Upper lobe of left lung (tissue), 6 donors: ENCODE data around the gene WDR90. TPM values are rescaled to one million over a fixed set of nuclear protein-coding genes. Genes with fewer than 3 reads are reported as not detected.

ENCODE experiments used
- ATAC-seq, 2 donors: fragments of 200-7000 bp; cut with Tn5 transposase; one replicate each; pipeline ENCODE4 v1.9.1; 2022; ENCODE audit warnings: mild to moderate bottlenecking in 2 of 2, moderate library complexity in 2 of 2; ENCODE audit not compliant: low FRiP score in 2 of 2
- DNase-seq, 2 donors: peaks; one replicate each; pipeline ENCODE4 v3.0.0-alpha.2; 2019 to 2020
- H3K27ac ChIP-seq, 4 donors: fragments of 200-600 bp; sonication (generic); one replicate each; pipeline ENCODE4 v1.5.1; 2016 to 2019
- H3K27me3 ChIP-seq, 4 donors: fragments of 200-600 bp; sonication (generic); one replicate each; pipeline ENCODE4 v1.5.1; 2017 to 2019
- H3K36me3 ChIP-seq, 4 donors: fragments of 200-600 bp; sonication (generic); one replicate each; pipeline ENCODE4 v1.5.1; 2016 to 2019
- H3K4me1 ChIP-seq, 4 donors: fragments of 200-600 bp; sonication (generic); one replicate each; pipeline ENCODE4 v1.5.1; 2018 to 2019
- H3K4me3 ChIP-seq, 4 donors: fragments of 200-600 bp; sonication (generic); one replicate each; pipeline ENCODE4 v1.5.1; 2017 to 2019; ENCODE audit warnings: mild to moderate bottlenecking in 2 of 4, moderate library complexity in 1 of 4
- H3K9me3 ChIP-seq, 4 donors: fragments of 200-600 bp; sonication (generic); one replicate each; pipeline ENCODE4 v1.5.1; 2018 to 2019
- EP300 ChIP-seq, 4 donors: sonication (generic); formaldehyde crosslinking; IDR thresholded peaks; one replicate each; pipeline ENCODE4 v1.5.1; 2017; ENCODE audit warnings: antibody characterized with exemption in 4 of 4, control low read depth in 2 of 4
- POLR2A ChIP-seq, 4 donors: fragments of 450-650 bp; IDR thresholded peaks; one replicate each; pipeline ENCODE4 v1.5.1; 2016 to 2017; ENCODE audit warnings: antibody characterized with exemption in 4 of 4, mild to moderate bottlenecking in 2 of 4
- POLR2AphosphoS5 ChIP-seq, 2 donors: sonication (generic); formaldehyde crosslinking; IDR thresholded peaks; one replicate each; pipeline ENCODE4 v1.5.1; 2017; ENCODE audit warnings: antibody characterized with exemption in 2 of 2
- WGBS, 2 donors: methylation state at CpG; one replicate each; pipeline ENCODE4 v1.1.5; 2017 to 2018; 5-methylcytosine and 5-hydroxymethylcytosine counted together
- total RNA-seq, 6 donors: library from RNA; depleted of rRNA in 4 of 6; stranded (reverse); fragments of >200 nt in 4 of 6; gene quantifications; one replicate each; pipeline versions ENCODE4 v1.1.0 to v1.2.1, GENCODE V29; 2016 to 2021
- TF ChIP-seq, protein P1 (sequence below), 6 experiments: fragments of 450-650 bp in 4 of 6; fragments of 200-600 bp in 2 of 6; sonication (generic) in 2 of 6; IDR thresholded peaks; one replicate each; pipeline ENCODE4 v1.5.1; 2016 to 2019; ENCODE audit warnings: antibody characterized with exemption in 6 of 6
- donor health status: DM: no; HTN: no; CAD: no; lungs with moderate emphysema.
- donor health status: DM: no; HTN: yes; CAD: no; lungs with severe emphysema.

The WDR90 gene
- total RNA-seq, 6 donors from 2014 or later = 18.8 to 174 (median 34.1) TPM

DNA sequence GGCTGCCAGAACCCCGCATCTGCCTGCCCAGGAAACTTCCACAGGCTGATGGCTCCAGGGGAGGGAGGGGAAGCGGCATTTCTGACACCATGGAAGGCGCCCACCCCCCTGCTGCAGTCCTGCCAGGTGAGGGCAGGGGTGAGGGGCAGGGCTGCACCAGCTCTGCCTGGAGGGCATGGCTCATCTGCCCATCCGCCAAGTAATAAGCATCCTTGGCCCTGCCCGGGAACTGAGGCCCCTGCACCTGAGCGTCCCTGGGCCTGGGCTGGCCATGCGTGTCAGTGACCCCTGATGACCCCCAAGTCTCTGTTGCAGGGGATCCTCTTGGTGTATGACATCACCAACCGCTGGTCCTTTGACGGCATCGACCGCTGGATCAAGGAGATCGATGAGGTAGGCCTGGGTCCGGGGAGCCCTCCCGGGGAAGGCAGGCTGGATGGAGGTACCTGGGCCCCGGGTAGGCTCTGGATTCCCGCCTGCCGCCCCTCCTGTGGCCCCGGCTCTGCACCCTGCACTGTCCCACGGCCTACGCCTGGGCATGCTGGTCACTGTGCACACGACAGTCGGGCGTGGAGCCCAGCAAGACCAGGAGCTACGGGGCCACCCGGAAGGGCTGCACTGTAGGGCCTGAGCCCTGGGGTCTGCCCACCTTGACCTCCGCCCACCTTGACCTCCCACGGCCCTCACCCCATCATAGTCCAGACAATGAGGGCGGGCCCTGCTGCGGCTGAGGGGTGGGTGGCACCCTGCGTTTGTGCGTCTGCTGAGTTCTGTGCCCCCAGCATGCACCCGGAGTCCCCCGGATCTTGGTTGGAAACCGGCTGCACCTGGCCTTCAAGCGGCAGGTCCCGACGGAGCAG is 23.8 kb upstream of the WDR90 start:
- 96 to 100% methylated on average over 2 to 22 of the region's 37 CpGs for WGBS, 2 donors
- ATAC-seq (no peak), DNase-seq (peak in 1 of 2 donors; percentile 63)
- Histone ChIP-seq H3K27ac (no peak overlapping the region), H3K4me1 (peaks cover 2 to 61% (median 47%) of the 10 kb centered on the region in 4 donors), H3K9me3 (no peaks in the 10 kb centered on the region), H3K36me3 (peaks cover 9 to 42% (median 36%) of the 10 kb centered on the region in 4 donors), H3K4me3 (no peak overlapping the region), H3K27me3 (no peaks in the 10 kb centered on the region)
- TF ChIP-seq POLR2A (IDR thresholded peaks at IDR 0.05) = no peak
- TF ChIP-seq, protein P1, sequence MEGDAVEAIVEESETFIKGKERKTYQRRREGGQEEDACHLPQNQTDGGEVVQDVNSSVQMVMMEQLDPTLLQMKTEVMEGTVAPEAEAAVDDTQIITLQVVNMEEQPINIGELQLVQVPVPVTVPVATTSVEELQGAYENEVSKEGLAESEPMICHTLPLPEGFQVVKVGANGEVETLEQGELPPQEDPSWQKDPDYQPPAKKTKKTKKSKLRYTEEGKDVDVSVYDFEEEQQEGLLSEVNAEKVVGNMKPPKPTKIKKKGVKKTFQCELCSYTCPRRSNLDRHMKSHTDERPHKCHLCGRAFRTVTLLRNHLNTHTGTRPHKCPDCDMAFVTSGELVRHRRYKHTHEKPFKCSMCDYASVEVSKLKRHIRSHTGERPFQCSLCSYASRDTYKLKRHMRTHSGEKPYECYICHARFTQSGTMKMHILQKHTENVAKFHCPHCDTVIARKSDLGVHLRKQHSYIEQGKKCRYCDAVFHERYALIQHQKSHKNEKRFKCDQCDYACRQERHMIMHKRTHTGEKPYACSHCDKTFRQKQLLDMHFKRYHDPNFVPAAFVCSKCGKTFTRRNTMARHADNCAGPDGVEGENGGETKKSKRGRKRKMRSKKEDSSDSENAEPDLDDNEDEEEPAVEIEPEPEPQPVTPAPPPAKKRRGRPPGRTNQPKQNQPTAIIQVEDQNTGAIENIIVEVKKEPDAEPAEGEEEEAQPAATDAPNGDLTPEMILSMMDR (IDR thresholded peaks at IDR 0.05) = no peak
- no peak for TF ChIP-seq EP300 (IDR thresholded peaks at IDR 0.05)
- no peak for TF ChIP-seq POLR2AphosphoS5 (IDR thresholded peaks at IDR 0.05)

DNA sequence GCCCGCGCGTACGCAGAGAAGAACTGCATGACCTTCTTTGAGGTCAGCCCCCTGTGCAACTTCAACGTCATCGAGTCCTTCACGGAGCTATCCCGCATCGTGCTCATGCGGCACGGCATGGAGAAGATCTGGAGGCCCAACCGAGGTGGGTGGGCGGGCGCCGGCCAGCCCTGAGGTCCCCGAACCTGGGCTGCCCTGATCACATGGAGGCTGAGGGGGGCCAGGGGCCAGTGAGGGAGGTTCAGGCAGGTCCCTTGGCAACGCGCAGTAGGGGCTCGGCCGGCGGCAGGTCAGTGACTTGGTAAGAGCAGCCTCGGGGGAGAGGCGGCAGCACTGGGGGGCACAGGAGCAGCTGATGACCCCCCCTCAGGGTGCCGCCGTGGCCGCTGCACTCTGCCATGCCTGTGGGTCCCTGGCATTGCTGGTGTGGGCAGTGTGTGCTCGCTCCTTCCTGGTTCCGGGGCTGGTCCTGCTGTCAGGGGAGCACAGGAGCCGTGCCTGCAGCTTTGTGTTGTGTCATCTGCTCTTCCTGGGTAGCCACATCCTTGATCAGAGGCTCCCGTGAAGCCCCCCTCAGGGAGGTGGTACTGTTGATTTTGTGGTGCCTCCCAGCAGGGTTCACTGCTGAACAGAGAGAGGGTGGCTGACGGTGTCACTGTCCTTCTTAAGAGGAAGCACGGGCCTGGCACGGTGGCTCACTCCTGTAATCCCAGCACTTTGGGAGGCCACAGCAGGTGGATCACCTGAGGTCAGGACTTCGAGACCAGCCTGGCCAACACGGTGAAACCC is 23.0 kb upstream of the WDR90 start:
- no peak overlapping the region for H3K4me3 ChIP-seq
- H3K36me3 ChIP-seq = peaks cover 9 to 42% (median 36%) of the 10 kb centered on the region in 4 donors
- DNase-seq = peak in 1 of 2 donors; percentile 80
- no peak for TF ChIP-seq POLR2A (IDR thresholded peaks at IDR 0.05)
- 95% methylated on average over 25 to 28 of the region's 35 CpGs for WGBS, 2 donors
- peaks cover 10 to 65% (median 52%) of the 10 kb centered on the region in 4 donors for H3K4me1 ChIP-seq
- H3K9me3 ChIP-seq = no peaks in the 10 kb centered on the region
- H3K27ac ChIP-seq = peak overlapping the region in 2 of 4 donors; percentile 62 to 80
- H3K27me3 ChIP-seq = no peaks in the 10 kb centered on the region
- no peak for ATAC-seq

DNA sequence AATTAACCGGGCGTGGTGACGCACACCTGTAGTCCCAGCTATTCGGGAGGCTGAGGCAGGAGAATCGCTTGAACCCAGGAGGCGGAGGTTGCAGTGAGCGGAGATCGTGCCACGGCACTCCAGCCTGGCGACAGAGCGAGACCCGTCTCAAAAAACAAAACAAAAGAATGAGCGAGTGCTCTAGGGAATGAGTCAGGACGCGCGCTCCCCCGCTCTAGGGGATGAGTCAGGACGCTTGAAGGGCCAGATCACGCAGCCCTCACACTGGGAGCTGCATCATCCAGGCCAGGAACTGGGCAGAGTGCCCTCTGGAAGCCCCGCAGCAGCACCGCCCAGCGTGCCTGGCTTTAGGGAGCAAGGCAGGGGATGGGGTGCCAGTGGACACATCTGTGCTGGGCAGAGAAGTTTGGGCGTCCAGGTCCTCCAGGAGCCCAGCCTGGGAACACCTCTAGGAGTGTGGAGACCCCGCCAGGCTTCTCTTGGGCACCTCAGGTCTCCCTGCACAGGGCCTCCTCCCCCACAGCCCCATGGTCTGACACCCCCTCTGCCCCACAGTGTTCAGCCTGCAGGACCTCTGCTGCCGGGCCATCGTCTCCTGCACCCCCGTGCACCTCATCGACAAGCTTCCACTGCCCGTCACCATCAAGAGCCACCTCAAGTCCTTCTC is 22.2 kb upstream of the WDR90 start:
- ATAC-seq = peak in 1 of 2 donors; percentile 72
- Histone ChIP-seq H3K9me3 (no peaks in the 10 kb centered on the region), H3K27me3 (no peaks in the 10 kb centered on the region), H3K36me3 (peaks cover 9 to 42% (median 36%) of the 10 kb centered on the region in 4 donors), H3K27ac (peak overlapping the region in 3 of 4 donors; percentile 53 to 80 (median 62)), H3K4me1 (peaks cover 13 to 61% (median 49%) of the 10 kb centered on the region in 4 donors), H3K4me3 (no peak overlapping the region)
- TF ChIP-seq EP300 (IDR thresholded peaks at IDR 0.05) (no peak), POLR2AphosphoS5 (IDR thresholded peaks at IDR 0.05) (peak in 1 of 2 donors; percentile 12)
- DNase-seq = peak in 1 of 2 donors; percentile 73
- 89 to 96% methylated on average over 23 to 24 of the region's 29 CpGs for WGBS, 2 donors

DNA sequence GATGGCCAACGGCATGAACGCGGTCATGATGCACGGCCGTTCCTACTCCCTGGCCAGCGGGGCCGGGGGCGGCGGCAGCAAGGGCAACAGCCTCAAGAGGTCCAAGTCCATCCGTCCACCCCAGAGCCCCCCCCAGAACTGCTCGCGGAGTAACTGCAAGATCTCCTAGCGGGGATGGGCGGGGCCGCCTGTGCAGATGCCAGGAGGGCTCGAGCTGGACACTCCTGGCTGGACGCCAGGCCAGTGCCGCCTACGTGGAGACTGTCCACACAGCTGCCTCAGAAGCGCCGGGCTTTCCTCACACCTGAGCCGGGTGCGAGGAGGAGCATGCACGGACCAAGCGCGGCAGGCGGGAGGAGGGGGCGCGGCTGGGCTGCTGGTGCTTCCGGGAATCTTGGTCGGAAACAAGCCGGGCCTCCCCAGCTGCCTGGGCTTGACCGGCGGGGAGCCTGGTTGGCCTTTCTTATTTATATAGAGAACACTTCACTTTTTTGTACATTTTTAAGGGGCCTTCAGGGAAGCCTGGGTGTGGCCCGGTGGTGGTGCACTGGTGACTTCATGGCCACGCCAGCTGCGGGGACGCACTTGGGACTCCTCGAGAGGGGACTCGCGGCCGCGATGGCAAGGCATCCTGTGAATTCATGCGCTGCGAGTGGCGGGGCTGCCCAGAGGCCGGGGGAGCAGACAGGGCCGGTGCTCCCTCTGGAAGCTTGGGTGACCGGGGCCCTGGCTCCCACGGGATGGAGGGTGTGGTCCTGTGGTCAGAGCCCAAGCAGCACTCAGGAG is 21.5 kb upstream of the WDR90 start:
- DNase-seq (peak; percentile 89 to 92), ATAC-seq (peak; percentile 17 to 67)
- Histone ChIP-seq H3K4me3 (no peak overlapping the region), H3K27me3 (no peaks in the 10 kb centered on the region), H3K4me1 (peaks cover 13 to 53% (median 45%) of the 10 kb centered on the region in 4 donors), H3K27ac (peak overlapping the region in 3 of 4 donors; percentile 53 to 80 (median 62)), H3K36me3 (peaks cover 9 to 44% (median 38%) of the 10 kb centered on the region in 4 donors), H3K9me3 (no peaks in the 10 kb centered on the region)
- 74 to 85% methylated on average over 23 to 47 of the region's 50 CpGs for WGBS, 2 donors
- TF ChIP-seq, protein P1 (IDR thresholded peaks at IDR 0.05) = no peak
- TF ChIP-seq POLR2AphosphoS5 (IDR thresholded peaks at IDR 0.05) = peak; percentile 6 to 54
- peak in 1 of 4 donors; percentile 11 for TF ChIP-seq POLR2A (IDR thresholded peaks at IDR 0.05)
- peak in 2 of 4 donors; percentile 2 to 62 for TF ChIP-seq EP300 (IDR thresholded peaks at IDR 0.05)
